Measurements from ENCODE around the gene GALT. TPM values are rescaled to one million over a fixed set of nuclear protein-coding genes. Genes with fewer than 3 reads are reported as not detected.

Gene GALT
- total RNA-seq, 1 experiment from 2014 or later, result 27.6 TPM

GRCh38 chr9:34684816-34685215, 38.3 kb downstream of the GALT start:
- ChIA-PET CTCF (no interaction called here), POLR2A (ENCODE audit: low non-redundant PET) (no interaction called here)
- Histone ChIP-seq H3K4me3 (ENCODE audit: low read depth, low read length, poor library complexity, severe bottlenecking) (no peak overlapping the region), H3K9me3 (ENCODE audit: low read depth, low read length, poor library complexity, severe bottlenecking) (no peaks in the 10 kb centered on the region), H3K4me1 (ENCODE audit: insufficient read depth, low read length, poor library complexity, severe bottlenecking) (no peaks in the 10 kb centered on the region), H3K27ac (ENCODE audit: low read depth, low read length, poor library complexity, severe bottlenecking) (no peak overlapping the region), H3K27me3 (replicated peaks; ENCODE audit: insufficient read depth, low read depth, low read length, poor library complexity) (no peaks in the 10 kb centered on the region), H3K36me3 (ENCODE audit: insufficient read depth, low read length, poor library complexity, severe bottlenecking) (no peaks in the 10 kb centered on the region)
- intact Hi-C loops (cut with micrococcal nuclease; ENCODE audit: unreplicated experiment), result no loop called here
- DNase-seq (ENCODE audit: low spot score), result no peak
- BruUV-seq (replicated peaks), result no TSS peak
- TF ChIP-seq, protein P1, sequence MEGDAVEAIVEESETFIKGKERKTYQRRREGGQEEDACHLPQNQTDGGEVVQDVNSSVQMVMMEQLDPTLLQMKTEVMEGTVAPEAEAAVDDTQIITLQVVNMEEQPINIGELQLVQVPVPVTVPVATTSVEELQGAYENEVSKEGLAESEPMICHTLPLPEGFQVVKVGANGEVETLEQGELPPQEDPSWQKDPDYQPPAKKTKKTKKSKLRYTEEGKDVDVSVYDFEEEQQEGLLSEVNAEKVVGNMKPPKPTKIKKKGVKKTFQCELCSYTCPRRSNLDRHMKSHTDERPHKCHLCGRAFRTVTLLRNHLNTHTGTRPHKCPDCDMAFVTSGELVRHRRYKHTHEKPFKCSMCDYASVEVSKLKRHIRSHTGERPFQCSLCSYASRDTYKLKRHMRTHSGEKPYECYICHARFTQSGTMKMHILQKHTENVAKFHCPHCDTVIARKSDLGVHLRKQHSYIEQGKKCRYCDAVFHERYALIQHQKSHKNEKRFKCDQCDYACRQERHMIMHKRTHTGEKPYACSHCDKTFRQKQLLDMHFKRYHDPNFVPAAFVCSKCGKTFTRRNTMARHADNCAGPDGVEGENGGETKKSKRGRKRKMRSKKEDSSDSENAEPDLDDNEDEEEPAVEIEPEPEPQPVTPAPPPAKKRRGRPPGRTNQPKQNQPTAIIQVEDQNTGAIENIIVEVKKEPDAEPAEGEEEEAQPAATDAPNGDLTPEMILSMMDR (conservative IDR thresholded peaks at IDR 0.05; ENCODE audit: low read depth, low read length), result no peak
- TF ChIP-seq EZH2 (IDR thresholded peaks at IDR 0.05; ENCODE audit: borderline replicate concordance, low read depth, low read length, poor library complexity, severe bottlenecking), result no peak

DNA sequence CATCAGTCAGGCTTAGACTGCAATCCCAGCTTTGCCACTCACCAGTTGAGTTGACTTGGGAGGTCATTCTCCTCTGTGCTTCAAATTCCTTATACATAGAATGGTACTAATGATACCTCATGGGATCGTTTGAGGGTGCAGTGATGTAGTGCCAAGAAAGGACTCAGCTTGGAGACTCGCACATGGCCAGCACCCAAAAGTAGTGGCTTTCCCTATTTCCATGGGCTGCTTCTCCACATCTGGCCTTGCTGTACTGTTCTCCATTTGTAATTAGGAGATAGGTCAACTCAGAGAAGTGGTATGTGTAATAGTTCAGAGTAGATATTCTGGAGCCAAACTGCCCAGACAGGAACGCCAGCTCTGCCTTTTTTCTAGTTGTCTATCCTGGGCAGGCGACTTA, 39.1 kb downstream of the GALT start:
- Histone ChIP-seq H3K4me1 (ENCODE audit: insufficient read depth, low read length, poor library complexity, severe bottlenecking) (no peaks in the 10 kb centered on the region), H3K27me3 (replicated peaks; ENCODE audit: insufficient read depth, low read depth, low read length, poor library complexity) (no peaks in the 10 kb centered on the region), H3K4me3 (ENCODE audit: low read depth, low read length, poor library complexity, severe bottlenecking) (no peak overlapping the region), H3K36me3 (ENCODE audit: insufficient read depth, low read length, poor library complexity, severe bottlenecking) (no peaks in the 10 kb centered on the region), H3K27ac (ENCODE audit: low read depth, low read length, poor library complexity, severe bottlenecking) (no peak overlapping the region), H3K9me3 (ENCODE audit: low read depth, low read length, poor library complexity, severe bottlenecking) (no peaks in the 10 kb centered on the region)
- intact Hi-C loops (cut with micrococcal nuclease; ENCODE audit: unreplicated experiment), result no loop called here
- TF ChIP-seq EZH2 (IDR thresholded peaks at IDR 0.05; ENCODE audit: borderline replicate concordance, low read depth, low read length, poor library complexity, severe bottlenecking), result no peak
- TF ChIP-seq, protein P1 (conservative IDR thresholded peaks at IDR 0.05; ENCODE audit: low read depth, low read length), result no peak
- CTCF ChIA-PET, result interaction anchor here (0.6 kb wide), 1 partner anchor 15 kb away, joined by 4 read pairs; no protein-coding TSS in a partner anchor
- POLR2A ChIA-PET (ENCODE audit: low non-redundant PET), result interaction anchor here (0.5 kb wide), 1 partner anchor 1875 kb away, joined by 8 read pairs; no protein-coding TSS in a partner anchor
- DNase-seq (ENCODE audit: low spot score), result no peak
- BruUV-seq (replicated peaks), result no TSS peak

GRCh38 chr9:34686231-34686630, 39.8 kb downstream of the GALT start:
- ChIA-PET CTCF (interaction anchor here (0.6 kb wide), 1 partner anchor 14 kb away, joined by 4 read pairs; no protein-coding TSS in a partner anchor), POLR2A (ENCODE audit: low non-redundant PET) (no interaction called here)
- no peaks in the 10 kb centered on the region for H3K36me3 ChIP-seq (ENCODE audit: insufficient read depth, low read length, poor library complexity, severe bottlenecking)

More at GRCh38 chr9:34686231-34686630, 39.8 kb downstream of the GALT start:
- Histone ChIP-seq H3K4me1 (ENCODE audit: insufficient read depth, low read length, poor library complexity, severe bottlenecking) (no peaks in the 10 kb centered on the region), H3K27me3 (replicated peaks; ENCODE audit: insufficient read depth, low read depth, low read length, poor library complexity) (no peaks in the 10 kb centered on the region), H3K27ac (ENCODE audit: low read depth, low read length, poor library complexity, severe bottlenecking) (no peak overlapping the region), H3K4me3 (ENCODE audit: low read depth, low read length, poor library complexity, severe bottlenecking) (no peak overlapping the region), H3K9me3 (ENCODE audit: low read depth, low read length, poor library complexity, severe bottlenecking) (no peaks in the 10 kb centered on the region)
- no TSS peak for BruUV-seq (replicated peaks)
- TF ChIP-seq EZH2 (IDR thresholded peaks at IDR 0.05; ENCODE audit: borderline replicate concordance, low read depth, low read length, poor library complexity, severe bottlenecking), result no peak
- TF ChIP-seq, protein P1 (conservative IDR thresholded peaks at IDR 0.05; ENCODE audit: low read depth, low read length), result no peak
- no peak for DNase-seq (ENCODE audit: low spot score)
- intact Hi-C loops (cut with micrococcal nuclease; ENCODE audit: unreplicated experiment), result no loop called here

All from A673 (cell line).